Measurements from ENCODE around the gene UBE2C. TPM values are rescaled to one million over a fixed set of nuclear protein-coding genes. Genes with fewer than 3 reads are reported as not detected.
"Not testable (repeated sequence)": the region's sequence is repeated elsewhere in the genome, so short reads cannot be mapped to it uniquely, and the experiment has no call there.

The UBE2C gene
- total RNA-seq, 1 experiment from 2014 or later: 249 TPM

DNA sequence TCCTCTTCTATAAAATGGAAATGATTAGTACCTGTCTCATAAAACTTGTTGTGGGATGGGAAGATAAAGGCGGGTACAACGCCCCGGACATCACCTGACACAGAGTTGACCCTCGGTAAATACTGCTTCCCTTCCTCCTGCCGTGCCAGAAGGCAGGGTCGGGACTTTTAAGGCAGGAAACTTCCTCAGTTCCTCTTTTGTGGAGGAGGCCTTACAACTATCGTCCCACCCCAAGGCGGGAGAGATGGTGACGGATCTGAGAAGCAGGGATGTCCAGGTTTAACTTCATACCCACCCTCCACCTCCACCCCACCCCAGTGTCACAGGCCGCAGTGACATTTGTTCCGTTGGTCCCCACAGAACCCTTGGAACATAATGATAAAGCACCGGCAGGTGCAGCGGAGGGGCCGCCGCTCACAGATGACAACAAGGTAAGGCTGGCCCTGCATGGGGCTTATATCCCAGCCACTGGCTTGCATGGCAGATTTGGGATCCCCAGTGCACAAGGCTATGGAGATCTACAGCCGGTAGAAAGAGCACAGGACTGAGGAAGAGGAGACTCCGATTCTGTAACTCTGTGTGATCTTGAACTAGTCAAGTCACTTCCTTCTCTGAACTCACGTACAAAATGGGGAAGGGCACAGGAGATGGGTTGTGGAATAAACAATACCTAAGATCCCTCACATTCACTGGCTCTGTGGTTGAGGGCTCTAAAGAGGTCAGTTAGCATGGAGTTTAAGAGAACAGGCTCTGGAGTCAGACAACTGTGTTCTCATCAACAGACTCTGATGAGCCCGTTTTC lies 19.9 kb upstream of the UBE2C start:
- intact Hi-C loops (cut with micrococcal nuclease; ENCODE audit: unreplicated experiment): no loop called here
- peaks cover 7% of the 10 kb centered on the region for H3K4me1 ChIP-seq (ENCODE audit: insufficient read depth, low read length, poor library complexity, severe bottlenecking)
- peak overlapping the region; percentile 88 for H3K4me3 ChIP-seq (ENCODE audit: low read depth, low read length, poor library complexity, severe bottlenecking)
- POLR2A ChIA-PET (ENCODE audit: low non-redundant PET): no interaction called here
- TF ChIP-seq EZH2 (IDR thresholded peaks at IDR 0.05; ENCODE audit: borderline replicate concordance, low read depth, low read length, poor library complexity, severe bottlenecking): no peak
- TF ChIP-seq, protein P1, sequence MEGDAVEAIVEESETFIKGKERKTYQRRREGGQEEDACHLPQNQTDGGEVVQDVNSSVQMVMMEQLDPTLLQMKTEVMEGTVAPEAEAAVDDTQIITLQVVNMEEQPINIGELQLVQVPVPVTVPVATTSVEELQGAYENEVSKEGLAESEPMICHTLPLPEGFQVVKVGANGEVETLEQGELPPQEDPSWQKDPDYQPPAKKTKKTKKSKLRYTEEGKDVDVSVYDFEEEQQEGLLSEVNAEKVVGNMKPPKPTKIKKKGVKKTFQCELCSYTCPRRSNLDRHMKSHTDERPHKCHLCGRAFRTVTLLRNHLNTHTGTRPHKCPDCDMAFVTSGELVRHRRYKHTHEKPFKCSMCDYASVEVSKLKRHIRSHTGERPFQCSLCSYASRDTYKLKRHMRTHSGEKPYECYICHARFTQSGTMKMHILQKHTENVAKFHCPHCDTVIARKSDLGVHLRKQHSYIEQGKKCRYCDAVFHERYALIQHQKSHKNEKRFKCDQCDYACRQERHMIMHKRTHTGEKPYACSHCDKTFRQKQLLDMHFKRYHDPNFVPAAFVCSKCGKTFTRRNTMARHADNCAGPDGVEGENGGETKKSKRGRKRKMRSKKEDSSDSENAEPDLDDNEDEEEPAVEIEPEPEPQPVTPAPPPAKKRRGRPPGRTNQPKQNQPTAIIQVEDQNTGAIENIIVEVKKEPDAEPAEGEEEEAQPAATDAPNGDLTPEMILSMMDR (conservative IDR thresholded peaks at IDR 0.05; ENCODE audit: low read depth, low read length): no peak
- no peaks in the 10 kb centered on the region for H3K27me3 ChIP-seq (replicated peaks; ENCODE audit: insufficient read depth, low read depth, low read length, poor library complexity)
- H3K9me3 ChIP-seq (ENCODE audit: low read depth, low read length, poor library complexity, severe bottlenecking): no peaks in the 10 kb centered on the region
- H3K27ac ChIP-seq (ENCODE audit: low read depth, low read length, poor library complexity, severe bottlenecking): peak overlapping the region; percentile 88
- BruUV-seq (replicated peaks): TSS peak; percentile 60
- CTCF ChIA-PET: no interaction called here
- no peak for DNase-seq (ENCODE audit: low spot score)
- peaks cover 27% of the 10 kb centered on the region for H3K36me3 ChIP-seq (ENCODE audit: insufficient read depth, low read length, poor library complexity, severe bottlenecking)

GRCh38 chr20:45796337-45797065 lies 15.9 kb upstream of the UBE2C start:
- no peaks in the 10 kb centered on the region for H3K9me3 ChIP-seq (ENCODE audit: low read depth, low read length, poor library complexity, severe bottlenecking)
- no peak for DNase-seq (ENCODE audit: low spot score)
- peaks cover 7% of the 10 kb centered on the region for H3K4me1 ChIP-seq (ENCODE audit: insufficient read depth, low read length, poor library complexity, severe bottlenecking)
- no peak overlapping the region for H3K27ac ChIP-seq (ENCODE audit: low read depth, low read length, poor library complexity, severe bottlenecking)
- POLR2A ChIA-PET (ENCODE audit: low non-redundant PET): interaction anchor here (0.6 to 0.7 kb wide), 2 partner anchors 19 to 478 kb away, joined by 3 to 4 read pairs; no protein-coding TSS in a partner anchor
- intact Hi-C loops (cut with micrococcal nuclease; ENCODE audit: unreplicated experiment): loop anchor here (5.0 kb wide), 1 partner anchor 166 kb away; no protein-coding TSS in a partner anchor
- TF ChIP-seq, protein P1 (conservative IDR thresholded peaks at IDR 0.05; ENCODE audit: low read depth, low read length): no peak
- TF ChIP-seq EZH2 (IDR thresholded peaks at IDR 0.05; ENCODE audit: borderline replicate concordance, low read depth, low read length, poor library complexity, severe bottlenecking): no peak
- no peak overlapping the region for H3K4me3 ChIP-seq (ENCODE audit: low read depth, low read length, poor library complexity, severe bottlenecking)
- H3K36me3 ChIP-seq (ENCODE audit: insufficient read depth, low read length, poor library complexity, severe bottlenecking): peaks cover 27% of the 10 kb centered on the region
- CTCF ChIA-PET: interaction anchor here (0.6 kb wide), 1 partner anchor 84 kb away, joined by 4 read pairs; no protein-coding TSS in a partner anchor
- no peaks in the 10 kb centered on the region for H3K27me3 ChIP-seq (replicated peaks; ENCODE audit: insufficient read depth, low read depth, low read length, poor library complexity)
- no TSS peak for BruUV-seq (replicated peaks)

DNA sequence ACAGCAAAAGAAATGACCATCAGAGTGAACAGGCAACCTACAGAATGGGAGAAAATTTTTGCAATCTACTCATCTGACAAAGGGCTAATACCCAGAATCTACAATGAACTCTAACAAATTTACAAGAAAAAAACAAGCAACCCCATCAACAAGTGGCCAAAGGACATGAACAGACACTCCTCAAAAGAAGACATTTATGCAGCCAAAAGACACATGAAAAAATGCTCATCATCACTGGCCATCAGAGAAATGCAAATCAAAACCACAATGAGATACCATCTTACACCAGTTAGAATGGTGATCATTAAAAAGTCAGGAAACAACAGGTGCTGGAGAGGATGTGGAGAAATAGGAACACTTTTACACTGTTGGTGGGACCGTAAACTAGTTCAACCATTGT lies 14.9 kb upstream of the UBE2C start:
- CTCF ChIA-PET; BruUV-seq (replicated peaks); POLR2A ChIA-PET (ENCODE audit: low non-redundant PET): not testable (repeated sequence)

DNA sequence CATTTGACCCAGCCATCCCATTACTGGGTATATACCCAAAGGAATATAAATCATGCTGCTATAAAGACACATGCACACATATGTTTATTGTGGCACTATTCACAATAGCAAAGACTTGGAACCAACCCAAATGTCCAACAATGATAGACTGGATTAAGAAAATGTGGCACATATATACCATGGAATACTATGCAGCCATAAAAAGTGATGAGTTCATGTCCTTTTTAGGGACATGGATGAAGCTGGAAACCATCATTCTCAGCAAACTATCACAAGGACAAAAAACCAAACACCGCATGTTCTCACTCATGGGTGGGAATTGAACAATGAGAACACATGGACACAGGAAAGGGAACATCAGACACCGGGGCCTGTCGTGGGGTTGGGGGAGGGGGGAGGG lies 14.5 kb upstream of the UBE2C start:
- H3K27me3 ChIP-seq (replicated peaks; ENCODE audit: insufficient read depth, low read depth, low read length, poor library complexity); H3K27ac ChIP-seq (ENCODE audit: low read depth, low read length, poor library complexity, severe bottlenecking); POLR2A ChIA-PET (ENCODE audit: low non-redundant PET); CTCF ChIA-PET; H3K4me1 ChIP-seq (ENCODE audit: insufficient read depth, low read length, poor library complexity, severe bottlenecking); H3K9me3 ChIP-seq (ENCODE audit: low read depth, low read length, poor library complexity, severe bottlenecking); DNase-seq (ENCODE audit: low spot score); BruUV-seq (replicated peaks); H3K4me3 ChIP-seq (ENCODE audit: low read depth, low read length, poor library complexity, severe bottlenecking): not testable (repeated sequence)
- intact Hi-C loops (cut with micrococcal nuclease; ENCODE audit: unreplicated experiment): loop anchor here (5.0 kb wide), 1 partner anchor 164 kb away; no protein-coding TSS in a partner anchor
- H3K36me3 ChIP-seq (ENCODE audit: insufficient read depth, low read length, poor library complexity, severe bottlenecking): peaks cover 37% of the 10 kb centered on the region

More for the DNA sequence above, 14.9 kb upstream of the UBE2C start:
- DNase-seq (ENCODE audit: low spot score); H3K9me3 ChIP-seq (ENCODE audit: low read depth, low read length, poor library complexity, severe bottlenecking); H3K27me3 ChIP-seq (replicated peaks; ENCODE audit: insufficient read depth, low read depth, low read length, poor library complexity); H3K4me3 ChIP-seq (ENCODE audit: low read depth, low read length, poor library complexity, severe bottlenecking); H3K27ac ChIP-seq (ENCODE audit: low read depth, low read length, poor library complexity, severe bottlenecking); H3K4me1 ChIP-seq (ENCODE audit: insufficient read depth, low read length, poor library complexity, severe bottlenecking): not testable (repeated sequence)
- intact Hi-C loops (cut with micrococcal nuclease; ENCODE audit: unreplicated experiment): loop anchor here (5.0 kb wide), 1 partner anchor 165 kb away; no protein-coding TSS in a partner anchor
- H3K36me3 ChIP-seq (ENCODE audit: insufficient read depth, low read length, poor library complexity, severe bottlenecking): peaks cover 35% of the 10 kb centered on the region

Data from A673 (cell line).